Measurements from ENCODE around the gene ACVR1C. TPM values are rescaled to one million over a fixed set of nuclear protein-coding genes. Genes with fewer than 3 reads are reported as not detected.

Gene ACVR1C
- total and polyA plus RNA-seq, 2 of the 8 experiments (the other 6 are each of a cell fraction or from before 2014, with no cell fraction given), result 0.21 to 0.52 TPM

GRCh38 chr2:157565550-157565949, 63.1 kb downstream of the ACVR1C start:
- Histone ChIP-seq H3K9ac (replicated peaks in 1 of 4; ENCODE audit: extremely low read depth in 1 of 4, low read depth in 3 of 4, low read length in 3 of 4) (no peak overlapping the region), H2BK12ac (ENCODE audit: low read depth, low read length) (no peak overlapping the region), H3K79me2 (ENCODE audit: control insufficient read depth in 1 of 2, insufficient read depth in 2 of 2, low read length in 2 of 2) (no peaks in the 10 kb centered on the region), H2BK15ac (ENCODE audit: low read length) (no peak overlapping the region), H3K9me3 (ENCODE audit: insufficient read depth in 2 of 2, low read depth in 1 of 2, low read length in 1 of 2) (peaks cover 0 to 3% of the 10 kb centered on the region in 2 experiments; a peak in 1 of 4 replicates), H3K14ac (ENCODE audit: insufficient read length) (no peak overlapping the region), H3K23me2 (ENCODE audit: low read depth, low read length) (no peaks in the 10 kb centered on the region), H3K27ac (ENCODE audit: low read depth, low read length) (no peak overlapping the region), H3K56ac (replicated peaks; ENCODE audit: insufficient read length, low read depth, low read length) (no peak overlapping the region), H2BK120ac (replicated peaks; ENCODE audit: low read depth, low read length) (no peak overlapping the region), H3K4ac (replicated peaks; ENCODE audit: insufficient read length, low read depth, low read length) (no peak overlapping the region), H3K36me3 (ENCODE audit: control insufficient read depth in 2 of 4, insufficient read depth in 4 of 4, low read length in 3 of 4) (no peaks in the 10 kb centered on the region), H3K4me2 (ENCODE audit: insufficient read depth in 1 of 2, low read depth in 2 of 2, low read length in 2 of 2) (no peak overlapping the region), H3K27me3 (replicated peaks in 1 of 4; ENCODE audit: control insufficient read depth in 3 of 4, extremely low read depth in 1 of 4, insufficient read depth in 3 of 4, low read length in 3 of 4) (no peaks in the 10 kb centered on the region), H3K18ac (ENCODE audit: extremely low read depth, low read length) (no peak overlapping the region), H2AFZ (ENCODE audit: low read length) (no peak overlapping the region), H3K4me3 (ENCODE audit: extremely low read depth in 1 of 4, insufficient read depth in 2 of 4, low read depth in 3 of 4, low read length in 4 of 4) (no peak overlapping the region), H4K20me1 (replicated peaks in 1 of 2; ENCODE audit: control insufficient read depth in 1 of 2, insufficient read depth in 2 of 2, low read length in 2 of 2) (no peaks in the 10 kb centered on the region), H2BK20ac (ENCODE audit: low read length) (no peak overlapping the region), H2BK5ac (ENCODE audit: low read depth, low read length) (no peak overlapping the region), H3K4me1 (replicated peaks in 1 of 4; ENCODE audit: control insufficient read depth in 3 of 4, insufficient read depth in 4 of 4, low read length in 3 of 4) (no peaks in the 10 kb centered on the region), H2AK5ac (ENCODE audit: low read depth, low read length) (no peak overlapping the region), H4K5ac (ENCODE audit: insufficient read length, low read depth, low read length) (no peak overlapping the region), H4K8ac (ENCODE audit: extremely low read depth, insufficient read depth, low read length) (no peak overlapping the region), H4K91ac (replicated peaks; ENCODE audit: insufficient read length, low read length) (no peak overlapping the region), H3K79me1 (ENCODE audit: low read depth, low read length) (no peaks in the 10 kb centered on the region), H3K23ac (ENCODE audit: insufficient read length) (no peak overlapping the region)
- POLR2A ChIA-PET (ENCODE audit: partially characterized antibody), result interaction anchor here (0.7 kb wide), 1 partner anchor 1454 kb away, joined by 3 read pairs; no protein-coding TSS in a partner anchor
- 95% methylated on average over 5 of the region's 5 CpGs; no CpG with 5 or more reads in 1 of the 2 experiments for WGBS, 2 experiments (ENCODE audit: extremely low coverage in 1 of 2, insufficient coverage in 1 of 2, insufficient read length in 1 of 2, insufficient replicate concordance in 2 of 2, low coverage in 1 of 2, low lambda C conversion rate in 2 of 2, missing lambda C conversion rate in 1 of 2)
- CTCF ChIA-PET (ENCODE audit: partially characterized antibody), result interaction anchor here (0.7 kb wide), 1 partner anchor 753 kb away, joined by 3 read pairs; no protein-coding TSS in a partner anchor
- TF ChIP-seq KDM4A (IDR thresholded peaks at IDR 0.05; ENCODE audit: low read depth, low read length, severe bottlenecking), result no peak
- no peak for TF ChIP-seq GTF2F1 (IDR thresholded peaks at IDR 0.05; ENCODE audit: borderline replicate concordance, low read depth, low read length)
- no peak for DNase-seq (ENCODE audit: low read depth in 1 of 2, low spot score in 2 of 2)
- no peak for FAIRE-seq

Data from H1 (cell line).